ENCODE data around the gene CAPN5. TPM values are rescaled to one million over a fixed set of nuclear protein-coding genes. Genes with fewer than 3 reads are reported as not detected.

CAPN5 gene
- total and polyA plus RNA-seq, 4 donors = 6.5 to 25.8 (median 18.2) TPM

- H3K27ac ChIP-seq (ENCODE audit: low read depth in 1 of 2, low read length in 2 of 2) = peak overlapping the region; percentile 46 to 65
- WGBS = 71% methylated on average over 15 of the region's 15 CpGs
Measured at GRCh38 chr11:77071671-77072605, 5.2 kb downstream of the CAPN5 start.

More at GRCh38 chr11:77071671-77072605, 5.2 kb downstream of the CAPN5 start:
- H3K9ac ChIP-seq (ENCODE audit: low read depth in 1 of 2, low read length in 2 of 2) = no peak overlapping the region
- no peaks in the 10 kb centered on the region for H3K9me3 ChIP-seq (ENCODE audit: control insufficient read depth in 4 of 4, low read length in 3 of 4)
- no peaks in the 10 kb centered on the region for H3K36me3 ChIP-seq (ENCODE audit: control insufficient read depth in 4 of 4, insufficient read depth in 3 of 4, low read depth in 1 of 4, low read length in 3 of 4)
- no peaks in the 10 kb centered on the region for H3K27me3 ChIP-seq (ENCODE audit: control insufficient read depth in 4 of 4, insufficient read depth in 4 of 4, low read length in 3 of 4)
- TF ChIP-seq, protein P1, sequence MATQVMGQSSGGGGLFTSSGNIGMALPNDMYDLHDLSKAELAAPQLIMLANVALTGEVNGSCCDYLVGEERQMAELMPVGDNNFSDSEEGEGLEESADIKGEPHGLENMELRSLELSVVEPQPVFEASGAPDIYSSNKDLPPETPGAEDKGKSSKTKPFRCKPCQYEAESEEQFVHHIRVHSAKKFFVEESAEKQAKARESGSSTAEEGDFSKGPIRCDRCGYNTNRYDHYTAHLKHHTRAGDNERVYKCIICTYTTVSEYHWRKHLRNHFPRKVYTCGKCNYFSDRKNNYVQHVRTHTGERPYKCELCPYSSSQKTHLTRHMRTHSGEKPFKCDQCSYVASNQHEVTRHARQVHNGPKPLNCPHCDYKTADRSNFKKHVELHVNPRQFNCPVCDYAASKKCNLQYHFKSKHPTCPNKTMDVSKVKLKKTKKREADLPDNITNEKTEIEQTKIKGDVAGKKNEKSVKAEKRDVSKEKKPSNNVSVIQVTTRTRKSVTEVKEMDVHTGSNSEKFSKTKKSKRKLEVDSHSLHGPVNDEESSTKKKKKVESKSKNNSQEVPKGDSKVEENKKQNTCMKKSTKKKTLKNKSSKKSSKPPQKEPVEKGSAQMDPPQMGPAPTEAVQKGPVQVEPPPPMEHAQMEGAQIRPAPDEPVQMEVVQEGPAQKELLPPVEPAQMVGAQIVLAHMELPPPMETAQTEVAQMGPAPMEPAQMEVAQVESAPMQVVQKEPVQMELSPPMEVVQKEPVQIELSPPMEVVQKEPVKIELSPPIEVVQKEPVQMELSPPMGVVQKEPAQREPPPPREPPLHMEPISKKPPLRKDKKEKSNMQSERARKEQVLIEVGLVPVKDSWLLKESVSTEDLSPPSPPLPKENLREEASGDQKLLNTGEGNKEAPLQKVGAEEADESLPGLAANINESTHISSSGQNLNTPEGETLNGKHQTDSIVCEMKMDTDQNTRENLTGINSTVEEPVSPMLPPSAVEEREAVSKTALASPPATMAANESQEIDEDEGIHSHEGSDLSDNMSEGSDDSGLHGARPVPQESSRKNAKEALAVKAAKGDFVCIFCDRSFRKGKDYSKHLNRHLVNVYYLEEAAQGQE (IDR thresholded peaks at IDR 0.05) = no peak
- no peak for TF ChIP-seq SP1 (IDR thresholded peaks at IDR 0.05)
- no peak for TF ChIP-seq ZBTB33 (IDR thresholded peaks at IDR 0.05)
- no peak for TF ChIP-seq TAF1 (conservative IDR thresholded peaks at IDR 0.05)
- no peak for TF ChIP-seq HNF4A (conservative IDR thresholded peaks at IDR 0.05)
- no peak for TF ChIP-seq FOXA2 (IDR thresholded peaks at IDR 0.05)
- TF ChIP-seq, protein P2, sequence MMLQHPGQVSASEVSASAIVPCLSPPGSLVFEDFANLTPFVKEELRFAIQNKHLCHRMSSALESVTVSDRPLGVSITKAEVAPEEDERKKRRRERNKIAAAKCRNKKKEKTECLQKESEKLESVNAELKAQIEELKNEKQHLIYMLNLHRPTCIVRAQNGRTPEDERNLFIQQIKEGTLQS (IDR thresholded peaks at IDR 0.05) = no peak
- TF ChIP-seq, protein P3, sequence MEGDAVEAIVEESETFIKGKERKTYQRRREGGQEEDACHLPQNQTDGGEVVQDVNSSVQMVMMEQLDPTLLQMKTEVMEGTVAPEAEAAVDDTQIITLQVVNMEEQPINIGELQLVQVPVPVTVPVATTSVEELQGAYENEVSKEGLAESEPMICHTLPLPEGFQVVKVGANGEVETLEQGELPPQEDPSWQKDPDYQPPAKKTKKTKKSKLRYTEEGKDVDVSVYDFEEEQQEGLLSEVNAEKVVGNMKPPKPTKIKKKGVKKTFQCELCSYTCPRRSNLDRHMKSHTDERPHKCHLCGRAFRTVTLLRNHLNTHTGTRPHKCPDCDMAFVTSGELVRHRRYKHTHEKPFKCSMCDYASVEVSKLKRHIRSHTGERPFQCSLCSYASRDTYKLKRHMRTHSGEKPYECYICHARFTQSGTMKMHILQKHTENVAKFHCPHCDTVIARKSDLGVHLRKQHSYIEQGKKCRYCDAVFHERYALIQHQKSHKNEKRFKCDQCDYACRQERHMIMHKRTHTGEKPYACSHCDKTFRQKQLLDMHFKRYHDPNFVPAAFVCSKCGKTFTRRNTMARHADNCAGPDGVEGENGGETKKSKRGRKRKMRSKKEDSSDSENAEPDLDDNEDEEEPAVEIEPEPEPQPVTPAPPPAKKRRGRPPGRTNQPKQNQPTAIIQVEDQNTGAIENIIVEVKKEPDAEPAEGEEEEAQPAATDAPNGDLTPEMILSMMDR (IDR thresholded peaks at IDR 0.05; ENCODE audit: low read depth, low read length, missing input control) = no peak
- TF ChIP-seq RAD21 (IDR thresholded peaks at IDR 0.05) = no peak
- TF ChIP-seq RXRA (IDR thresholded peaks at IDR 0.05) = no peak
- no peak for TF ChIP-seq JUND (IDR thresholded peaks at IDR 0.05)
- TF ChIP-seq GABPA (IDR thresholded peaks at IDR 0.05 in 1 of 2, conservative IDR thresholded peaks at IDR 0.05 in 1 of 2) = no peak
- H3K4me1 ChIP-seq (ENCODE audit: control insufficient read depth in 4 of 4, insufficient read depth in 4 of 4, low read length in 3 of 4) = peaks cover 7 to 68% (median 44%) of the 10 kb centered on the region in 4 donors
- no peak for DNase-seq (ENCODE audit: low spot score)
- H3K4me3 ChIP-seq (ENCODE audit: low read depth in 1 of 3, low read length in 3 of 3) = no peak overlapping the region

Measured in liver (tissue), 9 donors.